Choroid plexus epithelial cell (primary cell): ENCODE results near the gene CAMK1D.

Experiments used
- DNase-seq: peaks from one replicate; pipeline ENCODE4 v3.0.0-alpha.2; 2010; ENCODE audit warnings: low read depth
- H3K4me3 ChIP-seq: 2 replicates; pipeline ENCODE4 v1.5.1; 2011; ENCODE audit warnings: low read depth, mild to moderate bottlenecking, control low read depth, low read length, moderate library complexity
- CTCF ChIP-seq: conservative IDR thresholded peaks from 2 replicates; pipeline ENCODE4 v1.5.1; 2011; ENCODE audit warnings: low read depth, mild to moderate bottlenecking, control low read depth, inconsistent platforms, low read length, moderate library complexity

CAMK1D gene

GRCh38 chr10:12755075-12755474, 405.7 kb downstream of the CAMK1D start:
- TF ChIP-seq CTCF: no peak
- no peak for DNase-seq
- H3K4me3 ChIP-seq: no peak overlapping the region

- no peak overlapping the region for H3K4me3 ChIP-seq
- no peak for TF ChIP-seq CTCF
- DNase-seq: no peak
These were observed 408.0 kb downstream of the CAMK1D start for GRCh38 chr10:12757351-12757750.

DNA sequence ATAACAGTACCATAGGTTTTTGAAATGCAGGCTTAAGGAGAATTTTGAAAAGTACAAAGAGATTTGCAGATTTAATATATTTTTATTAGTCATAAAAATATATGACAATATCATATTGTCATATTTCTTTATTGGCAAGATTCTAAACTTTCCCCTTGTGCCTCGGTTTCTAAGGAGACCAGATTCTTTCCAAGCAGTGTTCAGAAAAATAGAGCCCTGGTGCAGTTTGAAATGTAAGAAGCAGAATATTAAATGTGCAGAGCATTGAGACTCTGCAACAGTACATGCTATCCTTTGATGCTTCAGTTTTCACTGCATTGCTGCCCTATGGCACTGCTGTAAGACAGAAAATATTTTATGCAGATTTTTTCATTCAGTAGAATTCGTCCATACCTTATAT, 408.9 kb downstream of the CAMK1D start:
- DNase-seq: no peak
- no peak for TF ChIP-seq CTCF

GRCh38 chr10:12766223-12766622, 416.9 kb downstream of the CAMK1D start:
- H3K4me3 ChIP-seq: no peak overlapping the region

More for the DNA sequence above, 408.9 kb downstream of the CAMK1D start:
- no peak overlapping the region for H3K4me3 ChIP-seq

DNA sequence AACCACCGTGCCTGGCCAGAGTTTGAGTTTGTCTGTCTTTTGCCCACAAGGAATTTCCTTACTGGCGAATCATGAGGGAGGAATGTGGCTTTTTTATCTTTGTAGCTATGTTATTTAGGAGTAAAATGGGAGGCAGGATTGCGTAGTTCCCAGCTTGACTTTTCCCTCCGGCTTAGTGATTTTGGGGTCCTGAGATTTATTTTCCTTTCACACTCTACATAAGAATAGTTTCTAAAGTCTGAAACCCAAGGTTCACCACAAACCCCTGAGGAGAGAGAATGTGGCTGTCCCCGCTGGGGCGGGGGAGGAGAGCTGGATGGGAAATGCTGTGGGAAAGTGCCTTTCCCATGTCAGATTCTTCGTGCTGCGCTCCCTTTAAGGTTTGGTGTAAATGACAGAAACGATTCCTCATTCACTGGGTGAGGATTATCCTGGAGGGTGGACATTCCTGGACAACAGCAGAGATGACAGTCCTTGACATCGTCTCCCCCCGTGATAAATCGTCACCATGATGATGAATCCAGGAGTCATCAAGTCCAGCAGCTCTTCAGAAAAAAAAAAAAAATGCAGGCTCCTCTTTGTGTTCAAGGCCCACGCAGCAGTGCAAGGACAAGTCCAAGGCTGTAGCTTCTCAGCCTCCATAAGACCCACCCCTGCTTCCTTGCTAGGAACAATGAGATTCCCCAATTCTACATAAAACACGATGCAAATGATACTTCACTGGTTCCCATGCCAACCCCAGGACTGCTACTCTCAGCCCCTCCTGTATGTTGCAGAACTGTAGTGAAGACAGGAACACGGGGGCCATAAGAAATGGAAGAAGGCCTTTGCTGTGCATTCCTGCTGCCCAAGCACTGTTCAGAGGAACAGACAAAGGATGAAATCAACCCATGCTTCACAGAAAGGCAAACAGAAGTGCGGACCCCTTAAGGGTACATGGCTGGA, 419.1 kb downstream of the CAMK1D start:
- DNase-seq: peak; percentile 62
- TF ChIP-seq CTCF: no peak
- no peak overlapping the region for H3K4me3 ChIP-seq

More at GRCh38 chr10:12766223-12766622, 416.9 kb downstream of the CAMK1D start:
- no peak for DNase-seq
- TF ChIP-seq CTCF: no peak

DNA sequence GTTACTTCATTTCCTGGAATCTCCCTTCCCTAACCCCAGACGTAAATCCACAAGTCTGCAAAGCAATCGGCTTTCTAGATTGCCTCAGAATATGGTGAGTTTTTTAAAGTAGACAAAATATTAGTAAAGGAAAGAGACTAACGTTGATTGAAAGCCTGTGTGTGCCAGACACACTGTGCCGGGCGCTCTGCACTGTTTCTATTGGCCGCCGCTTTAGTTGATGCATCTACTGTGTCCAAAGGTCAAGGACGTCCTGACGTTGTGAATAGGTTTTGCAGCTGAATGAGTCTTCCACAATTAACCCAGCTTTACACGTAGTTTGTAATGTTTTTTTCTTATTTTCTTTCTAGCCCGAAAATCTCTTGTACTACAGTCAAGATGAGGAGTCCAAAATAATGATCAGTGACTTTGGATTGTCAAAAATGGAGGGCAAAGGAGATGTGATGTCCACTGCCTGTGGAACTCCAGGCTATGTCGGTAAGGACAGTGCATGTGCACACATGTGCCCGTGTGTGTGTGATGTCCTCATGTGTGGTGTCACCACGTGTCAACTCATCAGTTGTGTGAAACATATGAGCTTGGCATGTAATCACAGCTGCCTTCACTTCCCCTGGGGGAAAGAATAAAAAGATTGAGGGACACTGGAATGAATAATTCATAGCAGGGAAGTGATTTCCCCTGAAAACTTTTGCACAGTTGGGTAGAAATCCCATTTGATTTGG, 420.1 kb downstream of the CAMK1D start:
- no peak overlapping the region for H3K4me3 ChIP-seq
- no peak for DNase-seq
- no peak for TF ChIP-seq CTCF
